ENCODE results near the gene NRXN3.

DNA sequence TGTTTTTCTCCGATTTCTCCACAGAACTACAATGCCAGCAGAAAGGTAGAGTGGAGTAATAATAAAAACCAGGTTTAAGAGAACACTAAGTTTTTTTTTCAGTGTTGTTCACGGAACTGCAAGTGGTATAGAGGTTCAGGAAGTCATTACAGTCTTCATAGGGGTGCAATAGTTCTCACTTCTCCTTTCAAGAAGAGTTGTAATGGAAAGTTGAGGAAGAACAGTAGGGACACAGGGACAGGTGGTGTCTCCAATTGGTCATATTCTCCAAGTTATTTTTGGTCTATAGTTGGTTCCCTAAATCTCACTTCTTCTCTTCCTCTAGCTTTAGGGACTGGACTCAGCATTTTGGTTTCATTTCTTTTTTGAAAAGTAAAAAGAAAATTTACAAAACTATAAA, 894.0 kb downstream of the NRXN3 start:
- TF ChIP-seq, protein P1, sequence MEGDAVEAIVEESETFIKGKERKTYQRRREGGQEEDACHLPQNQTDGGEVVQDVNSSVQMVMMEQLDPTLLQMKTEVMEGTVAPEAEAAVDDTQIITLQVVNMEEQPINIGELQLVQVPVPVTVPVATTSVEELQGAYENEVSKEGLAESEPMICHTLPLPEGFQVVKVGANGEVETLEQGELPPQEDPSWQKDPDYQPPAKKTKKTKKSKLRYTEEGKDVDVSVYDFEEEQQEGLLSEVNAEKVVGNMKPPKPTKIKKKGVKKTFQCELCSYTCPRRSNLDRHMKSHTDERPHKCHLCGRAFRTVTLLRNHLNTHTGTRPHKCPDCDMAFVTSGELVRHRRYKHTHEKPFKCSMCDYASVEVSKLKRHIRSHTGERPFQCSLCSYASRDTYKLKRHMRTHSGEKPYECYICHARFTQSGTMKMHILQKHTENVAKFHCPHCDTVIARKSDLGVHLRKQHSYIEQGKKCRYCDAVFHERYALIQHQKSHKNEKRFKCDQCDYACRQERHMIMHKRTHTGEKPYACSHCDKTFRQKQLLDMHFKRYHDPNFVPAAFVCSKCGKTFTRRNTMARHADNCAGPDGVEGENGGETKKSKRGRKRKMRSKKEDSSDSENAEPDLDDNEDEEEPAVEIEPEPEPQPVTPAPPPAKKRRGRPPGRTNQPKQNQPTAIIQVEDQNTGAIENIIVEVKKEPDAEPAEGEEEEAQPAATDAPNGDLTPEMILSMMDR (IDR thresholded peaks at IDR 0.05; ENCODE audit: low read depth, low read length, missing input control) = no peak
- TF ChIP-seq, protein P2, sequence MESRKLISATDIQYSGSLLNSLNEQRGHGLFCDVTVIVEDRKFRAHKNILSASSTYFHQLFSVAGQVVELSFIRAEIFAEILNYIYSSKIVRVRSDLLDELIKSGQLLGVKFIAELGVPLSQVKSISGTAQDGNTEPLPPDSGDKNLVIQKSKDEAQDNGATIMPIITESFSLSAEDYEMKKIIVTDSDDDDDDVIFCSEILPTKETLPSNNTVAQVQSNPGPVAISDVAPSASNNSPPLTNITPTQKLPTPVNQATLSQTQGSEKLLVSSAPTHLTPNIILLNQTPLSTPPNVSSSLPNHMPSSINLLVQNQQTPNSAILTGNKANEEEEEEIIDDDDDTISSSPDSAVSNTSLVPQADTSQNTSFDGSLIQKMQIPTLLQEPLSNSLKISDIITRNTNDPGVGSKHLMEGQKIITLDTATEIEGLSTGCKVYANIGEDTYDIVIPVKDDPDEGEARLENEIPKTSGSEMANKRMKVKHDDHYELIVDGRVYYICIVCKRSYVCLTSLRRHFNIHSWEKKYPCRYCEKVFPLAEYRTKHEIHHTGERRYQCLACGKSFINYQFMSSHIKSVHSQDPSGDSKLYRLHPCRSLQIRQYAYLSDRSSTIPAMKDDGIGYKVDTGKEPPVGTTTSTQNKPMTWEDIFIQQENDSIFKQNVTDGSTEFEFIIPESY (IDR thresholded peaks at IDR 0.05) = no peak
- TF ChIP-seq, protein P3, sequence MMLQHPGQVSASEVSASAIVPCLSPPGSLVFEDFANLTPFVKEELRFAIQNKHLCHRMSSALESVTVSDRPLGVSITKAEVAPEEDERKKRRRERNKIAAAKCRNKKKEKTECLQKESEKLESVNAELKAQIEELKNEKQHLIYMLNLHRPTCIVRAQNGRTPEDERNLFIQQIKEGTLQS (IDR thresholded peaks at IDR 0.05) = no peak
